IMR-90 (cell line): ENCODE results near the gene ADAM33.

Source experiments
- CEBPB ChIP-seq: IDR thresholded peaks from 2 replicates; pipeline ENCODE4 v1.6.1; 2012; ENCODE audit warnings: low read depth, low read length, improper control_type of control experiment
- MXI1 ChIP-seq: IDR thresholded peaks from 2 replicates; pipeline ENCODE4 v1.6.1; 2012; ENCODE audit warnings: low read depth, mild to moderate bottlenecking, low read length, moderate library complexity, borderline replicate concordance
- POLR2A ChIP-seq: IDR thresholded peaks from 2 replicates; pipeline ENCODE4 v1.6.1; 2012; ENCODE audit warnings: mild to moderate bottlenecking, low read depth, low read length
- RCOR1 ChIP-seq: IDR thresholded peaks from 2 replicates; pipeline ENCODE4 v1.6.1; 2012; ENCODE audit warnings: mild to moderate bottlenecking, low read length, improper control_type of control experiment; ENCODE audit not compliant: insufficient replicate concordance
- TF ChIP-seq, protein P1 (sequence below): conservative IDR thresholded peaks from 2 replicates; pipeline ENCODE4 v1.5.1; 2012; ENCODE audit warnings: mild to moderate bottlenecking, low read depth, low read length, improper control_type of control experiment
- TF ChIP-seq, protein P2 (sequence below): fragments of 150-350 bp; IDR thresholded peaks from 2 replicates; pipeline ENCODE4 v1.6.1; 2016; ENCODE audit warnings: low read depth, mild to moderate bottlenecking, low read length, moderate library complexity, borderline replicate concordance

DNA sequence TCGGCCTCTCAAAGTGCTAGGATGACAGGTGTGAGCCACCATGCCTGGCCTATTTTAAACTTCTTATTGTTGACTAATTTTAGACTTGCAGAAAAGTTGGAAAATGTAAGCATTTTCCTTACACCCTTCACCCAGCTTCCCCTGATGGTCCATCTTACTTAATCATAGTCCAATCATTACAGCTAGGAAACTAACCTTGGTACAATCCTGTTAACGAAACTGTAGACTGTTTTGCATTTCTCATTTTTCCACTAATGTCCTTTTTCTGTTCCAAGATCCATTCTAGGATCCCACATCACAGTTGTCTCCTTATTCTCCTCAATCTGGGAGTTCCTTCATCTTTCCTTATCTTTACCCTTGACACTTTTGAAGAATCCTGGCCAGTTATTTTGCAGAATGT is 18.0 kb downstream of the ADAM33 start:
- TF ChIP-seq, protein P1, sequence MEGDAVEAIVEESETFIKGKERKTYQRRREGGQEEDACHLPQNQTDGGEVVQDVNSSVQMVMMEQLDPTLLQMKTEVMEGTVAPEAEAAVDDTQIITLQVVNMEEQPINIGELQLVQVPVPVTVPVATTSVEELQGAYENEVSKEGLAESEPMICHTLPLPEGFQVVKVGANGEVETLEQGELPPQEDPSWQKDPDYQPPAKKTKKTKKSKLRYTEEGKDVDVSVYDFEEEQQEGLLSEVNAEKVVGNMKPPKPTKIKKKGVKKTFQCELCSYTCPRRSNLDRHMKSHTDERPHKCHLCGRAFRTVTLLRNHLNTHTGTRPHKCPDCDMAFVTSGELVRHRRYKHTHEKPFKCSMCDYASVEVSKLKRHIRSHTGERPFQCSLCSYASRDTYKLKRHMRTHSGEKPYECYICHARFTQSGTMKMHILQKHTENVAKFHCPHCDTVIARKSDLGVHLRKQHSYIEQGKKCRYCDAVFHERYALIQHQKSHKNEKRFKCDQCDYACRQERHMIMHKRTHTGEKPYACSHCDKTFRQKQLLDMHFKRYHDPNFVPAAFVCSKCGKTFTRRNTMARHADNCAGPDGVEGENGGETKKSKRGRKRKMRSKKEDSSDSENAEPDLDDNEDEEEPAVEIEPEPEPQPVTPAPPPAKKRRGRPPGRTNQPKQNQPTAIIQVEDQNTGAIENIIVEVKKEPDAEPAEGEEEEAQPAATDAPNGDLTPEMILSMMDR: no peak
- TF ChIP-seq, protein P2, sequence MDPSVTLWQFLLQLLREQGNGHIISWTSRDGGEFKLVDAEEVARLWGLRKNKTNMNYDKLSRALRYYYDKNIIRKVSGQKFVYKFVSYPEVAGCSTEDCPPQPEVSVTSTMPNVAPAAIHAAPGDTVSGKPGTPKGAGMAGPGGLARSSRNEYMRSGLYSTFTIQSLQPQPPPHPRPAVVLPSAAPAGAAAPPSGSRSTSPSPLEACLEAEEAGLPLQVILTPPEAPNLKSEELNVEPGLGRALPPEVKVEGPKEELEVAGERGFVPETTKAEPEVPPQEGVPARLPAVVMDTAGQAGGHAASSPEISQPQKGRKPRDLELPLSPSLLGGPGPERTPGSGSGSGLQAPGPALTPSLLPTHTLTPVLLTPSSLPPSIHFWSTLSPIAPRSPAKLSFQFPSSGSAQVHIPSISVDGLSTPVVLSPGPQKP: no peak
- TF ChIP-seq POLR2A (no peak), RCOR1 (no peak), MXI1 (no peak), CEBPB (no peak)
